Measurements from ENCODE around the gene COL9A3. TPM values are rescaled to one million over a fixed set of nuclear protein-coding genes. Genes with fewer than 3 reads are reported as not detected.

Gene COL9A3
- polyA plus RNA-seq, 12 donors: 4.5 to 24.9 (median 11.0) TPM; not detected in 1

DNA sequence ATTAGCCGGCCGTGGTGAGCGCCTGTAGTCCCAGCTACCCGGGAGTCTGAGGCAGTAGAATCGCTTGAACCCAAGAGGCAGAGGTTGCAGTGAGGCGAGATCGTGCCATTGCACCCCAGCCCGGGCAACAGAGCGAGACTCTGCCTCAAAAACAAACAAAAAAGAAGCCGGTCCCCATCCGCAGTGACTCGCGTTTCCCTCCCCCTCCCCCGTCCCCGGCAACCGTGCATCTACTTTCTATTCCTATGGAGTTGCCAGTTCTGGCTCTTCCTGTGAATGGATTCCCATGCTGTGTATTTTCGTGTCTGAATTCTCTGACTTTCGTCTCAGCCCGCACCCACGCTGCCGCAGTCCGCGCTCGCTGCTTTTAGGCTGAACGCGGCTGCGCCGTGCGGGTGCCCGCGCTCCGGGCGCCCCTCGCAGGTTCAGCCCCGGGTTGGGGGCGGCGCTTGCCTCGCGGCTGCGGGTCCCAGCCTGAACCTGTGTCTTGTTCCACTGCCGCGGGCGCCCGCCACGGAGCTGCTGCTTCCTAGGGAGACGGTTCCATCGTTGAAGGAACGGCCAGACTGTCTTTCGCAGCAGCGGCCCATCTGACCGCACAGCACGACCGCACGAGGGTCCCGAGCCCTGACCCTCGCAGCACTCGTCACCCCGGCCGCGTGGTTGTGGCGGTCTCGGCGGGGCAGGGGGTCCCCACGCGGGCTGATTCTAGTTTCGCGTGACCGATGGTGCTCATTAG is 21.7 kb upstream of the COL9A3 start:
- DNase-seq: no peak

DNA sequence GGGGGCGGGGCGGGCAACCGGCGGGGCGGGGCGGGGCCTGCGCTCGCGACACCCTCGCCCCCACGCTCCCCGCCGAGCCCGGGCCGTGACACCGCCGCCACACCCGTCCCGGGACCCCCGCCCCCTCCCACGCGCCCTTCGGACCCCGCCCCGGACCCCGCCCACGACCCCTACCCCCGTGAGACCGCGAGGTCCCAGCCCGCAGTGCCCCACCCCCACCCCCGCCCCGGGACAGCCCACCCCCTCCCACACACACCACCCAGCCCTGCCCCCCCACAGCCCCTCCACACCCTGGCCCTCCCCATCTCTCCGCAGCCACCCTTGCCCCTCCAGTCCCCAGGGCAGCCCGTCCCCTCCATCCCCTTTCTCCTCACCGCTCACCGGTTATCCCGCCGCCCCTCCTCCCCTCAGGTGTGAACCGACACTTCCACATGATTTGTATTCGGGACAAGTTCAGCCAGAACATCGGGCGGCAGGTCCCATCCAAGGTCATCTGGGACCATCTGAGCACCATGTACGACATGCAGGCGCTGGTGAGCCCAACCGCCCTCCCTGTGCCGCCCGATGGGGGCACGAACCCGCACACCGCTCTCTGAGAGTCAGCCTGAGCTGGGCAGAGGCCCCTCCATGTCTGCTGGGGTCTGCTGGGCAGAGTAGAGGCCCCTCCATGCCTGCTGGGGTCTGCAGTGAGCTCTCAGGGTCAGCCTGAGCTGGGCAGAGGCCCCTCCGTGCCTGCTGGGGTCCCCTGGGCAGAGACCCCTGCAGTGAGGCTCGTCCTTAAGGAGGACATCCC is 20.0 kb upstream of the COL9A3 start:
- no peak for DNase-seq

DNA sequence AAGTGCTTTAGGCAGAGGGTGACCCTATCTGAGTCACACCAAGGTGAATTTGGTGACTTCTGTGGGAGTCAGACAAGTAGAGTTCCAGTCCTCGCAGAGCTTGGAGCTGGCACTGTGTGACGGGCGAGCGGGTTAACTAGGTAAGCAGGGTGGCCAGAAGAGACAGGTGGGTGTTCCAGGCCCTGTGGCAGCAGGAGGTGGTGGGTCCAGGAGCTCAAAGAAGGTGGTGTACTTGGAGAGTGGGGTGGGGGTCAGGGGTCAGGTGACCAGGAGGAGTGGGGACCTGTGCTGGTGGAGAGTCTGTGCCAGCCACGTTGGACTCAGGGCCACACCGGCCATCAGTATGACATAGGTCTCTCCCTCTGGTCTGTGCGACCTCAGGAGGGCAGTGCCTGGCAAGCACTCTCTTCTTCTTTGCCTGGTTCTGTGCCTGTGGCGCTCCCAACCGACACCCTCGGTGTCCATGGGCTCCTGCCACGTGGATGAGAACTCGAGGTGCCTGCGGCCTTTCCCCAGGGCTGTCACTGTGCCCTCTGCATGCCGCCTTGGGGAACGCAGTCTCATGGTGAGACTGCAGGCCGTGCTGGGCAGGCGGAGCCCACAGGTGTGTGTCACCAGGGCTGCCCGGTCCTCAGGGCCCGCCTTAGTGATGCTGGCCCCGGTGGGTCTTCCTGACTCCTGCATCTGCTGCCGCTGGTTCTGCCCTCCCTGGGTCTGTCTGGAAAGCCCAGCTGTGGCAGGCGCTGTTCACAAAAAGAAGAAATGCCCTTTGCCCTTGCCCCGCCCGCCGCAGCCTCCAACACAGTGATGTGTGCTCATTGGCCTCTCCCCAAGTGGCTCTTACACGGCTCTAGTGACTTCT is 18.9 kb upstream of the COL9A3 start:
- DNase-seq: no peak

DNA sequence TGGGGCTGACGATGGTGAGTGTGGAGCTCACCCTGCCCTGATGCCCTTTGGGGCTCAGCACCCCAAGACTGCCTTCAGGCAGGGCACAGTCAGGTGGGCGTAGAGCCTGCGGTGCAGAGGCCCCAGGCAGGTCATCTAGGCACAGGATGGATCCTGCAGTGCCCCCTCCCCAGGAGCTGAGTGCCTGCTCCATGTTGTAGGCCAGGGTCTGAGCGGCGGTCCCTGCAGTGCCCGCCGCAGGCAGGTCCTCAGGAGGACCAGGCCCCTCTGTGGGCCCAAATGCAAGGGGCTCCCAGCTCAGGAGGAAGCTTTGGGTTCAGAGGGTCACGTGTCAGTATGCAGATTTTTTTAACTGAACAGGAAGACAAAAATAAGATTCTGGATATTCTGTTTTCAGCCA is 17.8 kb upstream of the COL9A3 start:
- no peak for DNase-seq

DNA sequence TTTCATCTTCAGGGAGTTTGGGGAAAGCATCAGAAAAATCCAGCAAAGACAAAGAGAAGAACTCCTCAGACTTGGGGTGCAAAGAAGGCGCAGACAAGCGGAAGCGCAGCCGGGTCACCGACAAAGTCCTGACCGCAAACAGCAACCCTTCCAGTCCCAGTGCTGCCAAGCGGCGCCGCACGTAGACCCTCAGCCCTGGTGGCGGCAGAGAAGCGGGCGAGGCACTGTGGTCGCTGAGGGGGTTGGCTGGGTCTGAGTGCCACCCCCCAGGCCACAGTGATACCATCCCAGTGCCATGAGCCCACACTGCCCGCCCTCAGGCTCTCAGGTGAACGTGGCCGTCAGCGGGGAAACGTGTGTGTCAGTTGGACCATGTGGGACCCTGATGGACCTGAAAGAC is 17.4 kb upstream of the COL9A3 start:
- no peak for DNase-seq

DNA sequence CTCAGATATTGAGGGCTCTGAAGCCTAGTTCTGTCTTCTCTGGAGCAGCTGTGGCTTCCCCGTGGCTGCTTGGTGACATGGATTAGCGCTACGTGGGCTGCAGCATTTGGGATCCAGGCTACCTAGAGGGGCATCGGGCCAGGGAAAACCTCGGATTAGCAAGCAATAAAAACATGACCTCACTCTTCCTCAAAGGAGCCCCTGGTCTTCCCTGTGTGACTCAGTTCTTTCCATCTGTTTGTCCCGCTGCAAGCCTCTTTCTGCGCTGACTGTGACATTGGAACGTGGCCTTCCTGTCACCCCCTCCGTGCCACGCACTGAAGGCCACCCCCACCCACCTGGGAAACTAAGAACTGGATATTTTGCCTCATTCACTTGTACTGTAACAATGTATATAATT is 17.0 kb upstream of the COL9A3 start:
- DNase-seq: no peak

DNA sequence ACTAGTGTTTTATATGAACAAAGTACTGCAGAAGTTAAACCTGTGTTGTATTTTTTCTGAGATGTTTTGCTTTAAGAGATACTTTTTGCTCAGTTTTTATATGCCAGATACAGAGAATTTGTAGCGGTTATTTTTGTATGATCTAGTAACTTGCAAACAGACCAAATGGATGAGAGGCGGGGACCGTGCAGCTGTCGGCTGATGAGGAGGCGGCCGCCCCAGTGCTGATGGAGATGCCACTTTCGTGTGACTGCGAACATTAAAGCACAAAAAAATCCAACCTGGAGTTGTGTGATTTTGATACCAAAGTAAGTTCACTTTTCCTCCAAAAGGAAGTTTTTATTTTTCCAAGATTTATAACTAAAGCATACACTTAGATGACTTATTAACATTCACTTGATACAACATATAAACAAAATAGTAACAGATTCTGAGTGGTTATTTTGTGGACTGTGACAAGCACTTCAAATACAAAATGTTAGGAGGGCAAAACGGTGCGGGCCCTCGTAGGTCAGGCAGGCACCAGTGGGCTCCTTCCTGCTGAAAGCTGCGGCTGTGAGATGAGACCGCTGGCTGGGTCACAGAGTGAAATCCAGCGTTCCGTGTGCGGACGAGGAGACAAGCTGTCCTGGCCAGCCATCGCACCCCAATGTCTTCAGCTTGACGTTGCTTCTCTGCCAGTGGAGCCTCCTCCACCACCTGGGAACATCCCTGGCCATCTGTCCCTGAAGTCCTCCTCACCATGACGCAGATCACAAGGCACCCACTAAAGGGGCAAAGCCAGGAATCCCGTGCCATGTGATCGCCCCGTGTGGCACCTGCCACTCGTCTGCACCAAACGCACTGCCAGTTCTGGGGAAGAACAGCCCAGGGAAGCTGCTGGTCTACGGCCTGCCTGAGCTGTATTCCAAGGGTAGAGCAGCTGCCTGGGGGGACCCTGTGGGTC is 16.3 kb upstream of the COL9A3 start:
- no peak for DNase-seq

DNA sequence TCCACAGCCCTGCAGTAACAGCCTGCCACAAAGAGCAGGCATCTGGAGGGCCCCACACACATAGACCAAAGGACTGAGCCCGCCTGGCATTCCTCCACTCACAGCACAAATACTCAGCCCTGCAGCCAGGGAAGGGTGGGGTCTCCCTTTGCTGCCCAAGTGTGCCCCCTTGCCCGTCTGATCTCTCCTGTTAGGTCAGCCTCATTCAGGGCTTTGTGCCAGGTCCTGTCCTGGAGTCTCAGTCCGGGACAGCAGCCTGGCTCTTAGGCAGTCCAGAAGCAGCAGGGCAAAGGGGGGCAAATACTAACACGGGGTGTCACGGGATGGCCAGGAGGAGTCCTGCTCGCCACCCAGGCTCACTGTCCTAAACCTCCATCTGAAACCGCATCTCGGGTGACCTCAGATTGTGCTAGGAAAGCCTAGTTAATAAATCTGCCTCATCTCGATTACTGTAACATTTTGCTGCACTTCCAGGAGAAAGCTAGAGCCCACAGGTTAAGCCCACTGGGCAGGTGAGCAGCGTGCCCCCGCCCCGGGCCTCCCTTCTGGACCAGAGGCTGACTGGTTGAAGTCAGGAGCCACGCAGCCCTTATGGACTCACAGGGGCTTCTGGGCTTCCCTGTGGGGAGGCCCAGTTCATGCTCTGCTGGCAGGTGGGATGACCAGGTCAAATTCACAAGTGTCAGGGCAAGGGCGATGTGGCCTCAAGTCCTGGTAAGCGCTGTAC is 15.4 kb upstream of the COL9A3 start:
- no peak for DNase-seq

DNA sequence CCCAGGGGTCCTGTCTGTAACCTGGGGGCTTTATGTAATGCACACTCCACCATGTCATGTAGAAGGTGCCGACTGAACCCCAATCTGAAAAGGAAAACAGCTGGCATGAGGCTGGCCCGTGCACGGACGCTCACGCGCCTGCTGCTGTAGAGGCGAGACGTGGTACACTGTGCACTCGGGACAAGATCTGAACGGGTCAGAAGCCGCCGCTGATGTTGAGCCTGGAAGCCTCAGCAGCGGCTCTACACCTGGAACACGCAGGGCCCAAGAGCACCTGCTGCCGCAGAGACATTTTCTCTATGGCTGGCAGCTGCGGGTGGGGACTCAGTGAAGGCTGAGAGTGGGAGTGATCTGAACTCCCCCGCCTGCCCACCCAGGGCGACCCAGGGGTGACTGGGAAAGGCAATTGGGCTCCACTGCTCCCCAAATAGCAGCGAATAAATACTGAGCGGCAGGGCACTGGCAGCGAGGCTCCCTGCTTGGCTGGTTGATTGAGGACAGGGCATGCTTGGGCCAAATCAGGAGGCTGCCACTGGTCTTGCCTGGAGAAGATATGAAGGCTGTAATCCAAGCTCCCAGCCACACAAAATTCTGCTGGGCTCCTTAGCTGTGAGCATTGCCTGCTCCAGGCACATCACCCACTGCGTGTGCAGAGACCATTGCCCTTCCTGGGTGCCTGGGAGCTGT is 14.7 kb upstream of the COL9A3 start:
- DNase-seq: no peak

DNA sequence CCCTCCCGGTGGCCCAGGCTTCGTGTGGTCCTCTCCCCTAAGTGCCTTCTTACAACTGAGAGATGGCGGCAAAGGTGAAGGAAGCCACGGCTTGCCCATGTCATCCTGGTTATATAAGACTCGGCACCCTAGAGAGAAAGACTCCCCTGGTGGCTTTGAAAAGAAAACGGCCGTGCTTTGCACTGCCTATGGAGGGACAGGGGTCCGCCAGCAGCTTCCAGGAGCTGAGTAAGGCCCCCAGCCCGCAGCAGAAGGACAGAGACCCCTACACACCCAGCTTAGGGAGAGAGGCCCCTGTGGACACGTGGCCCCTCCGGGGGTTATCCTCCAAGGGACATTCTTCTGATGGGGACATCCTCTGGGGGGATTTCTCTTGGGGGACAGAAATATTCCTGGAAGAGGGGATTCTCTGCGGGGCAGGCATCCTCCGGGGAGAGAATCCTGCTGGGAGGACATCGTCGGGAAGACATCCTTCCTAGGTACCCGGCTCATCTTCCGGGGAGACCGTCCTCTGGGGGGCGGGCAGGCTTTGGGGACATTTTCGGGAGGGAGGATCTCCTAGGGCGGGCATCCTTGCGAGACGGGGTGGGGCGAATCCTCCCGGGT is 12.7 kb upstream of the COL9A3 start:
- no peak for DNase-seq

DNA sequence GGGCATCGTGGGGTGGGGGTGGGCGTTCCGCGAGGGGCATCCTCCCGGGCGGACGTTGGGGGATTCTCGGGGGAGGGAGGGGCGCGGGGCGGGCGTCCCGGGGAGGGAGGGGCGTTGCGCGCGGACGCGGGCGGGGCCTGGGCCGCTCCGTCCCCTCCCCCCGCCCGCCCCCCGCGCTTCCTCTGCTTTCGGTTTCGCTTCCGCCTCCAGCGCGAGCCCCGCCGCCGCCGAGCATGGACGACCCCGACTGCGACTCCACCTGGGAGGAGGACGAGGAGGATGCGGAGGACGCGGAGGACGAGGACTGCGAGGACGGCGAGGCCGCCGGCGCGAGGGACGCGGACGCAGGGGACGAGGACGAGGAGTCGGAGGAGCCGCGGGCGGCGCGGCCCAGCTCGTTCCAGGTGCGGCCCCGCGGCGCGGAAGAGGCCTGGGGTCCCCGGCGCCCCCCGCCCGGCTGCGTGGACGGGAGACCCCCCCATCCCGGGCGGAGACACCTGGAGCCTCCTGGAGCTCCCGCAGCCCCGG is 12.2 kb upstream of the COL9A3 start, which contains the start of gene OGFR:
Gene OGFR (plus strand): TSS at position 209 of the 528 bp plus-strand sequence. CDS start 25 bp downstream, at position 234.
- DNase-seq: peak; percentile 74

DNA sequence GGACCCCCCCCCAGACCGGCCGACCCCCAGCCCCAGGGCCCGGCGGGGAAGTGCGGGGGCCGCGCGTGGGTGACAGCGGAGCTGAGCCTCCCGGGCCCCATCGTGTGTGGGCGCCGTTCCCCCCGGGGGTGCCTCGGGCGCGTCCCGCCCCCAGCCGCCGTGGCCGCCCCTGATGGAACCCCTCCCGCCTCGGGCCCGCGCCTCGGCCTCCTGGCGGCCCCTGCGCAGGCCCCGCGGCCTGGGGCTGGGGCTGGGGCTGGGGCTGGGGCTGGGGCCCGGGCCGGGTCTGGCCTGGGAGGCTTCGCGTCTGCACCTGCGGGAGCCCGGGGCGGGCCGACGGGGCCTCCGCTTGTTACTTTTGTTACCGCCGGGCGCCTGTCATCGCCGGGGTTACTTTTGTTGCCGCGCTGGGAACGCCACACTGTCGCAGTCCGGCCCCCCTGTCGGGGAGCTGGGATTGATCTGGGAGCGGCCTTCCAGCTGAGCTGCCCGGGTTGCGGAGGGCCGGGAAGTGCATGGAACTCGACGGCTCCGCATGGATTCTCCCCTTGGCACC is 11.6 kb upstream of the COL9A3 start:
- no peak for DNase-seq

DNA sequence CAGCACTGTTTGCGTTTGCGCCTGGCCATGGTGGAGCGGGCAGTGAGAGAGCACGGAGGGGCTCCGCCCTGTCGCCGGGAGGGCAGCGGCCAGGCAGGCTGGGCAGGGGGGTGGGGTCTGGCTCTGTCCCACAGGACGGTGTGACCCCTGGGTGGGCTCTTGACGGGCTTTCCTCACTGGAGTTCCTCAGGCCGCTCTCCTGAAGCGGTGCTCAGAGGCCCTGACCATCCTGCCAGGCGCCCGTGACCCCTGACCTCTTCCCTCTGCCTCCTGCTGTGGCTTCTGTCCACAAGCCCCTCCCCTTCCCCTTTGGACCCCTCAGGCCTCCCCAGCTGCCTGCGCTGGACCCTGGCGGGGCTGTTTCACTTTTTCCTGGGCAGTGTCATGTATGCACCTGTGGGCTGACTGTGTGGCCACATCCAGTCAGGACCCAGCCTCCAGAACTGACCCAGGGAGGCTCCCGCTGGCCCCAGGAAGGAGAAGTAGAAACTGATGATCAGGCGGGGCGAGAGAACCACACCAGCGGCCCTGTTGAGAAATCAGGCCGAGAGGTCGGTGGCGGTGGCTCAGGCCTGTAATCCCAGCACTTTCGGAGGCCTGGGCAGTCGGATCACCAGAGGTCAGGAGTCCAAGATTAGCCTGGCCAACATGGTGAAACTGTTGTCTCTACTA is 11.0 kb upstream of the COL9A3 start:
- DNase-seq: no peak

DNA sequence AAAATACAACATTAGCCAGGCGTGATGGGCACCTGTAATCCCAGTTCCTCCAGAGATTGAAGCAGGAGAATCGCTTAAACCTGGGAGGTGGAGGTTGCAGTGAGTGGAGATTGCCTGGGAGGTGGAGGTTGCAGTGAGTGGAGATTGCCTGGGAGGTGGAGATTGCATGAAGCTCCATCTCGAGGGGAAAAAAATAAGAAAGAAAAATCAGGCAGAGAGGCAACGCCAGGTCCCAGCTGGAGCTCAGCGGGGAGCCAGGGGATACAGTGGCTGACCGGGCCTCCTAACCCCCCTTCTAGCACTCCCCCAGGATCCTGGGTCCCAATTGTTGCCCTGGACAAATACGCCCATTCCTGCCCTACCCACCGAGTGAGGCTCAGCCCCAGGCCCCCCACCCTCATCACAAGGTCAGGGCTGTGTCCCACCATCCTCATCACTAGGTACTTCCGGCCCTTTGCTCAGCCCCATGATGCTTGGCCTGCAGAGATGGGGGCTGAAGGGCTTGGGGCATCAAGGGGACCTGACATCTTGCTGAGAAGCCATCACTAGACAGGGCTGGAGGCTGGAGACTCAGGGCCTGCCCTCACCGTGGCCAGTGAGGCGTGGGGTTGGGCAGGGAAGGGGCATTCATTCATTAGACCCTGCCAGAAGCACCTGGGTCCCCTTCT is 10.3 kb upstream of the COL9A3 start:
- DNase-seq: no peak

DNA sequence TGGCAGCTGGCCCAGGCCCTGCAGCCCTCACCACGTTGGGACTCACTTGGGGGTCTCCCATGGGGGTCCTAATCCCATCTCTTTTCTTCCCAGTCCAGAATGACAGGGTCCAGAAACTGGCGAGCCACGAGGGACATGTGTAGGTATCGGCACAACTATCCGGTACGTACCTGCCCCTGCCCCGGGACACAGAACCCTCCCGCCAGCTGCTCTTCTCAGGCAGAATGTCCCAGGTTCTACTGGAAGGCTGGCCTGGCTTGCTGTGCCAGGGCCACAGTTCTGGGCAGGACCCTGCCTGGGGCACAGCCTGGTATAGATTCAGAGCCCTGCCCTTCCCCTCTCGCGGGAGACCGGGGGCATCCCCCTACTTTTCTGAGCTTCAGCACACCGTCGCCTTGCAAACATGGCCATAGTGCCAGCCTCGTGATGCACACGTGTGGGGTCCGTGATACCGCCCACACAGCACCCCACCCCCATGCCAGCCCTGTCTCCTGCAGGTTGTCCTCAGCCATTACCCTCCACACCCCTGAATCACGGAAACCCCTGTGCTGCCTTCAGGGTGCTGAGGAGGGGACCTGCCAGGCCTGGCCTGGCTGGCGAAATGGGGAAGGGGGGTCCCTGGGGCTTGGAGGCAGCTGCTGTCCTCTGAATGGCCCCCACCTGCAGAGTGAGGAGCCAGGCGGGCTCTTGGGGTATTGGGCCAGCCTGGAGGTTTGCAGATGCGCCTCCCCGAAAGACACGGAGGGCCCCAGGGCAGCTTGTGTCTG is 9.2 kb upstream of the COL9A3 start:
- no peak for DNase-seq

DNA sequence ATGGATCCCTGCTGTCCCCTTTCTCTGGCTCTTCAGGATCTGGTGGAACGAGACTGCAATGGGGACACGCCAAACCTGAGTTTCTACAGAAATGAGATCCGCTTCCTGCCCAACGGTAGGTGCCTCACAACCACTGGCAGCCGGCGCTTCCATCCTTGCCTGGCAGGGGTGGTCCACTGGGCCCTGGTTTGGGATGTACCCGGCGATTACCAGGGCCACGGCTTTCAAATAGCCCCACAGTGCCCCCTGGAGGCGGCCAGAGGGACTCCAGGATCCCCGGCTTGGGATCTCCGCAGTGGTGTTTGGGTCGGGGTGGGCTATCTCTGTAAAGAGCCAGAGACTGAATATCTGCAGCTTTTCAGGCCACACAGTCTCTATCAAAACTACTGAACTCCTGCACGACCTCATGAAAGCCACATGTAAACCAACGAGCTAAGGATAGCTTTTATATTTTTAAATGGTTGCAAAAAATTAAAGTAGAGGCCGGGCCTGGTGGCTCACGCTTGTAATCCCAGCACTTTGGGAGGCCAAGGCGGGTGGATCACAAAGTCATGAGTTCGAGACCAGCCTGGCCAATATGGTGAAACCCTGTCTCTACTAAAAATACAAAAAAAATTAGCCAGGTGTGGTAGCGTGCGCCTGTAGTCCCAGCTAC is 8.5 kb upstream of the COL9A3 start:
- peak; percentile 69 for DNase-seq

All from muscle of arm (tissue), 12 donors.